K562 (cell line): Measurements from ENCODE around the gene NRCAM. TPM values are rescaled to one million over a fixed set of nuclear protein-coding genes. Genes with fewer than 3 reads are reported as not detected.

Source experiments
- ARID4B ChIP-seq: sonication (generic); formaldehyde crosslinking; IDR thresholded peaks from 2 replicates; pipeline ENCODE4 v1.8.0; 2022; ENCODE audit warnings: mild to moderate bottlenecking, missing genetic modification reagents
- BCOR ChIP-seq: fragments of 450-650 bp; IDR thresholded peaks from 2 replicates; pipeline ENCODE4 v1.6.1; 2016
- BRCA1 ChIP-seq, 2 experiments: fragments of 450-650 bp in 1 of 2; sonication (generic) in 1 of 2; formaldehyde crosslinking in 1 of 2; IDR thresholded peaks; 2 replicates each; pipeline versions ENCODE4 v1.5.0 to v1.6.1; 2017 to 2020; ENCODE audit warnings: mild to moderate bottlenecking in 1 of 2, missing genetic modification reagents in 1 of 2
- C11orf30 ChIP-seq: fragments of 450-650 bp; IDR thresholded peaks from 2 replicates; pipeline ENCODE4 v1.6.1; 2016; ENCODE audit warnings: low read depth, mild to moderate bottlenecking
- CLOCK ChIP-seq: fragments of 250-450 bp; sonication (Bioruptor Pico); IDR thresholded peaks from 2 replicates; pipeline ENCODE4 v1.4.0; 2020; ENCODE audit warnings: mild to moderate bottlenecking, moderate library complexity, borderline replicate concordance
- DNMT1 ChIP-seq: fragments of 450-650 bp; IDR thresholded peaks from 2 replicates; pipeline ENCODE4 v1.6.1; 2016; ENCODE audit warnings: antibody characterized with exemption, mild to moderate bottlenecking
- GATA2 ChIP-seq: sonication (generic); formaldehyde crosslinking; IDR thresholded peaks from 2 replicates; pipeline ENCODE4 v1.4.0; 2020; ENCODE audit warnings: mild to moderate bottlenecking, missing genetic modification reagents
- HDAC1 ChIP-seq, 2 experiments: fragments of 450-650 bp; IDR thresholded peaks; 2 replicates each; pipeline ENCODE4 v1.6.1; 2016 to 2017; ENCODE audit warnings: inconsistent platforms in 1 of 2, mild to moderate bottlenecking in 1 of 2, moderate library complexity in 1 of 2
- ILF3 ChIP-seq: fragments of 450-650 bp; IDR thresholded peaks from 2 replicates; pipeline ENCODE4 v1.6.1; 2018; ENCODE audit warnings: antibody characterized with exemption, mild to moderate bottlenecking, moderate library complexity, borderline replicate concordance
- MAFF ChIP-seq: IDR thresholded peaks from 2 replicates; pipeline ENCODE4 v1.6.1; 2012; ENCODE audit warnings: low read length, improper control_type of control experiment
- MAFK ChIP-seq: IDR thresholded peaks from 2 replicates; pipeline ENCODE4 v1.6.1; 2011; ENCODE audit warnings: low read length, improper control_type of control experiment
- MCM5 ChIP-seq: fragments of 450-650 bp; IDR thresholded peaks from 2 replicates; pipeline ENCODE4 v1.6.1; 2016; ENCODE audit warnings: low read depth
- MCM7 ChIP-seq, 2 experiments: fragments of 450-650 bp; IDR thresholded peaks; 2 replicates each; pipeline ENCODE4 v1.6.1; 2016 to 2018
- PHB2 ChIP-seq: fragments of 450-650 bp; IDR thresholded peaks from 2 replicates; pipeline ENCODE4 v1.6.1; 2017; ENCODE audit warnings: low read depth
- RBM39 ChIP-seq: fragments of 200-400 bp; formaldehyde crosslinking; optimal IDR thresholded peaks from 2 replicates; pipeline ENCODE3; 2018; ENCODE audit warnings: low read depth, low read length
- SLC30A9 ChIP-seq: fragments of 250-450 bp; sonication (Bioruptor Pico); IDR thresholded peaks from 2 replicates; pipeline ENCODE4 v1.8.0; 2022; ENCODE audit warnings: mild to moderate bottlenecking, moderate library complexity
- SREBF1 ChIP-seq: fragments of 150-350 bp; IDR thresholded peaks from 2 replicates; pipeline ENCODE4 v1.6.1; 2014; ENCODE audit warnings: antibody characterized with exemption, low read depth, low read length, borderline replicate concordance
- ZFX ChIP-seq: sonication (generic); formaldehyde crosslinking; IDR thresholded peaks from 2 replicates; pipeline ENCODE4 v1.8.0; 2022; ENCODE audit warnings: mild to moderate bottlenecking, missing genetic modification reagents, moderate library complexity
- ZNF143 ChIP-seq: sonication (generic); formaldehyde crosslinking; IDR thresholded peaks from 2 replicates; pipeline ENCODE4 v1.9.0; 2022; ENCODE audit warnings: mild to moderate bottlenecking, missing genetic modification reagents
- ZNF316 ChIP-seq: fragments of 450-650 bp; IDR thresholded peaks from 2 replicates; pipeline ENCODE4 v1.6.1; 2016
- ZNF449 ChIP-seq: fragments of 250-450 bp; sonication (Bioruptor Pico); IDR thresholded peaks from 2 replicates; pipeline ENCODE4 v1.8.0; 2022; ENCODE audit warnings: moderate library complexity, mild to moderate bottlenecking, inconsistent platforms
- ZNF551 ChIP-seq: fragments of 250-450 bp; sonication (Bioruptor Pico); IDR thresholded peaks from 2 replicates; pipeline ENCODE4 v1.5.0; 2021; ENCODE audit warnings: mild to moderate bottlenecking, moderate library complexity
- ZNF57 ChIP-seq: fragments of 450-650 bp; formaldehyde crosslinking; IDR thresholded peaks from 2 replicates; pipeline ENCODE4 v1.4.0; 2020; ENCODE audit warnings: mild to moderate bottlenecking, moderate library complexity
- polyA plus RNA-seq, 8 experiments: library from polyadenylated mRNA; depleted of rRNA in 4 of 8; stranded (reverse) in 5 of 8; unstranded in 3 of 8; fragments of >200 nt; fragmentation: Nextera tagmentation in 2 of 8; fragmentation: Illumina TruSeq in 1 of 8; extraction: Ambion mirVana in 2 of 8; extraction: Trizol in 1 of 8; gene quantifications; 2 replicates each; pipeline versions ENCODE4 v1.2.1 to v1.2.3, GENCODE V29; 2011 to 2014; ENCODE audit warnings: inconsistent platforms in 1 of 8, missing spikeins in 1 of 8
- total RNA-seq, 7 experiments: library from RNA; depleted of rRNA in 6 of 7; stranded (reverse); fragments of >200 nt in 6 of 7; fragmentation: Illumina TruSeq in 2 of 7; extraction: Trizol in 2 of 7; gene quantifications; 2 replicates each; pipeline versions ENCODE4 v1.2.1 to v1.2.3, GENCODE V29; 2011 to 2021; ENCODE audit warnings: low replicate concordance in 1 of 7

The NRCAM gene
- total and polyA plus RNA-seq, 9 of the 15 experiments (the other 6 are each of a cell fraction or from before 2014, with no cell fraction given): 0.03 to 0.54 (median 0.12) TPM; not detected in 1

GRCh38 chr7:108197371-108198091, 258.7 kb downstream of the NRCAM start (continued):
- TF ChIP-seq CLOCK (CRISPR knock-in tag) (no peak), ARID4B (CRISPR knock-in tag) (no peak), SREBF1 (no peak), ZNF57 (CRISPR knock-in tag) (no peak), GATA2 (CRISPR knock-in tag) (no peak), MCM7 (IDR thresholded peaks at IDR 0.05) (no peak), MAFK (peak; percentile 44; the same call in 1 of the 2 replicates), ZFX (CRISPR knock-in tag) (no peak), ZNF143 (no peak), MCM5 (no peak), BRCA1 (IDR thresholded peaks at IDR 0.05) (no peak), BRCA1 (CRISPR knock-in tag; IDR thresholded peaks at IDR 0.05) (no peak), ZNF316 (peak; percentile 92), DNMT1 (no peak), PHB2 (no peak), MAFF (peak; percentile 56), ZNF449 (CRISPR knock-in tag) (no peak), RBM39 (no peak), ZNF551 (CRISPR knock-in tag) (no peak), ILF3 (no peak), C11orf30 (peak; percentile 79), SLC30A9 (CRISPR knock-in tag) (no peak), HDAC1 (IDR thresholded peaks at IDR 0.05) (no peak), BCOR (no peak)
